A673 (cell line): ENCODE measurements around the gene ZDHHC8. TPM values are rescaled to one million over a fixed set of nuclear protein-coding genes. Genes with fewer than 3 reads are reported as not detected.

Experiments
- BruUV-seq: library from RNA; stranded (reverse); fragments of 400-500 nt; replicated peaks from 2 replicates; lab custom pipeline; 2021; lab: Mats Ljungman, UMichigan
- CTCF ChIA-PET: fragments of 300-600 bp; sonication (Branson Sonifier 250); formaldehyde crosslinking; loops from one replicate; lab custom pipeline; 2022; ENCODE audit warnings: antibody characterized with exemption; lab: Charles Lee
- POLR2A ChIA-PET: fragments of 300-600 bp; sonication (Branson Sonifier 250); formaldehyde crosslinking; loops from one replicate; lab custom pipeline; 2022; ENCODE audit warnings: antibody characterized with exemption; ENCODE audit not compliant: low non-redundant PET; lab: Charles Lee
- DNase-seq: peaks from one replicate; pipeline ENCODE4 v3.0.0-alpha.2; 2015; ENCODE audit warnings: low spot score
- H3K27ac ChIP-seq: fragments of 200-600 bp; sonication (generic); 2 replicates; pipeline ENCODE4 v1.5.1; 2016; ENCODE audit warnings: mixed run types, low read depth, mild to moderate bottlenecking, mixed read lengths, antibody characterized with exemption, low read length; ENCODE audit not compliant: poor library complexity, severe bottlenecking
- H3K27me3 ChIP-seq: fragments of 200-600 bp; sonication (generic); replicated peaks from 2 replicates; pipeline ENCODE4 v1.6.1; 2017; ENCODE audit warnings: mixed run types, low read depth, mild to moderate bottlenecking, mixed read lengths, antibody characterized with exemption, low read length; ENCODE audit not compliant: insufficient read depth, poor library complexity
- H3K36me3 ChIP-seq: fragments of 200-600 bp; sonication (generic); 2 replicates; pipeline ENCODE4 v1.6.1; 2016; ENCODE audit warnings: mixed run types, mild to moderate bottlenecking, mixed read lengths, antibody characterized with exemption, low read length; ENCODE audit not compliant: insufficient read depth, poor library complexity, severe bottlenecking
- H3K4me1 ChIP-seq: fragments of 200-600 bp; sonication (generic); 2 replicates; pipeline ENCODE4 v1.6.1; 2017; ENCODE audit warnings: mixed run types, mild to moderate bottlenecking, mixed read lengths, antibody characterized with exemption, low read length; ENCODE audit not compliant: insufficient read depth, poor library complexity, severe bottlenecking
- H3K4me3 ChIP-seq: fragments of 200-600 bp; sonication (generic); 2 replicates; pipeline ENCODE4 v1.5.1; 2016; ENCODE audit warnings: low read depth, mixed run types, mild to moderate bottlenecking, mixed read lengths, low read length; ENCODE audit not compliant: poor library complexity, severe bottlenecking
- H3K9me3 ChIP-seq: fragments of 200-600 bp; sonication (generic); 2 replicates; pipeline ENCODE4 v1.6.1; 2016; ENCODE audit warnings: mixed run types, low read depth, mild to moderate bottlenecking, mixed read lengths, antibody characterized with exemption, low read length; ENCODE audit not compliant: poor library complexity, severe bottlenecking
- EZH2 ChIP-seq: fragments of 200-600 bp; sonication (generic); IDR thresholded peaks from 2 replicates; pipeline ENCODE4 v1.6.1; 2017; ENCODE audit warnings: borderline replicate concordance, low read depth, mild to moderate bottlenecking, mixed read lengths, antibody characterized with exemption, low read length; ENCODE audit not compliant: poor library complexity, severe bottlenecking
- intact Hi-C: fragments of 100-400 bp; cut with micrococcal nuclease; formaldehyde crosslinking; loops from one replicate; pipeline ENCODE4 v1.10.0; 2022; ENCODE audit not compliant: unreplicated experiment
- total RNA-seq: library from RNA; stranded (reverse); gene quantifications from 2 replicates; pipeline ENCODE4 v1.2.3, GENCODE V29; 2021
- TF ChIP-seq, protein P1 (sequence below): fragments of 300-800, 200-600 bp; sonication (generic); conservative IDR thresholded peaks from 2 replicates; pipeline ENCODE4 v1.5.1; 2017; ENCODE audit warnings: low read depth, mild to moderate bottlenecking, antibody characterized with exemption, low read length, moderate library complexity, mixed read lengths

The ZDHHC8 gene
- total RNA-seq, 1 experiment from 2014 or later: 58.8 TPM

DNA sequence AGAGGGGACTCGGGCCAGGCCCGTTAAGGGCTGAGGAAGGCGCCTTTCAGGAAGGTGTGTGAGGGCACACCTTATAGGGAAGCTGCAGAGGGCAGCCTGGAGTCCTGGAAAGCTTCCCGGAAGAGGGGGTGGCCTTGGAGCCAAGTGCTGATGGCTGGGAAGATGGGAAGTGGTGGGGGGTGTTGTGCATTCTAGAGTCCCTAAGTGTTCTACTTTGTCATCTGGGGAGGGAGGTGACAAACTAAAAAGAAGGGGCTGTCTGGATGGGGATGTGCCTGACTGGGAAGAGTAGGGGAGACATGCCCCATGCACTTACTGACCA, 6.8 kb downstream of the ZDHHC8 start:
- TF ChIP-seq, protein P1, sequence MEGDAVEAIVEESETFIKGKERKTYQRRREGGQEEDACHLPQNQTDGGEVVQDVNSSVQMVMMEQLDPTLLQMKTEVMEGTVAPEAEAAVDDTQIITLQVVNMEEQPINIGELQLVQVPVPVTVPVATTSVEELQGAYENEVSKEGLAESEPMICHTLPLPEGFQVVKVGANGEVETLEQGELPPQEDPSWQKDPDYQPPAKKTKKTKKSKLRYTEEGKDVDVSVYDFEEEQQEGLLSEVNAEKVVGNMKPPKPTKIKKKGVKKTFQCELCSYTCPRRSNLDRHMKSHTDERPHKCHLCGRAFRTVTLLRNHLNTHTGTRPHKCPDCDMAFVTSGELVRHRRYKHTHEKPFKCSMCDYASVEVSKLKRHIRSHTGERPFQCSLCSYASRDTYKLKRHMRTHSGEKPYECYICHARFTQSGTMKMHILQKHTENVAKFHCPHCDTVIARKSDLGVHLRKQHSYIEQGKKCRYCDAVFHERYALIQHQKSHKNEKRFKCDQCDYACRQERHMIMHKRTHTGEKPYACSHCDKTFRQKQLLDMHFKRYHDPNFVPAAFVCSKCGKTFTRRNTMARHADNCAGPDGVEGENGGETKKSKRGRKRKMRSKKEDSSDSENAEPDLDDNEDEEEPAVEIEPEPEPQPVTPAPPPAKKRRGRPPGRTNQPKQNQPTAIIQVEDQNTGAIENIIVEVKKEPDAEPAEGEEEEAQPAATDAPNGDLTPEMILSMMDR: no peak
- TF ChIP-seq EZH2: no peak
- Histone ChIP-seq H3K36me3 (no peaks in the 10 kb centered on the region), H3K4me1 (no peaks in the 10 kb centered on the region), H3K9me3 (no peaks in the 10 kb centered on the region), H3K4me3 (no peak overlapping the region), H3K27me3 (no peaks in the 10 kb centered on the region), H3K27ac (no peak overlapping the region)
- intact Hi-C loops: no loop called here
- ChIA-PET CTCF (no interaction called here), POLR2A (no interaction called here)
- no TSS peak for BruUV-seq
- DNase-seq: no peak

- POLR2A ChIA-PET: no interaction called here
- Histone ChIP-seq H3K27me3 (no peaks in the 10 kb centered on the region), H3K27ac (no peak overlapping the region)
Measured at GRCh38 chr22:20138868-20139267, 7.3 kb downstream of the ZDHHC8 start.

GRCh38 chr22:20139391-20140106, 7.9 kb downstream of the ZDHHC8 start:
- H3K9me3 ChIP-seq: no peaks in the 10 kb centered on the region
- intact Hi-C loops: no loop called here
- DNase-seq: no peak
- BruUV-seq: TSS peak; percentile 43
- ChIA-PET POLR2A (no interaction called here), CTCF (interaction anchor here (0.6 kb wide), 1 partner anchor 16 kb away, joined by 3 read pairs; no protein-coding TSS in a partner anchor)
- no peaks in the 10 kb centered on the region for H3K27me3 ChIP-seq
- H3K27ac ChIP-seq: no peak overlapping the region
- no peak for TF ChIP-seq EZH2
- TF ChIP-seq, protein P1: no peak
- H3K36me3 ChIP-seq: no peaks in the 10 kb centered on the region
- no peaks in the 10 kb centered on the region for H3K4me1 ChIP-seq
- no peak overlapping the region for H3K4me3 ChIP-seq

More at GRCh38 chr22:20138868-20139267, 7.3 kb downstream of the ZDHHC8 start:
- BruUV-seq: no TSS peak
- CTCF ChIA-PET: no interaction called here
- H3K4me1 ChIP-seq: no peaks in the 10 kb centered on the region
- H3K9me3 ChIP-seq: no peaks in the 10 kb centered on the region
- no peak for DNase-seq
- no peak overlapping the region for H3K4me3 ChIP-seq
- TF ChIP-seq, protein P1: no peak
- no peak for TF ChIP-seq EZH2
- intact Hi-C loops: no loop called here
- no peaks in the 10 kb centered on the region for H3K36me3 ChIP-seq
